ENCODE data around the gene TNFRSF21.

Gene TNFRSF21

DNA sequence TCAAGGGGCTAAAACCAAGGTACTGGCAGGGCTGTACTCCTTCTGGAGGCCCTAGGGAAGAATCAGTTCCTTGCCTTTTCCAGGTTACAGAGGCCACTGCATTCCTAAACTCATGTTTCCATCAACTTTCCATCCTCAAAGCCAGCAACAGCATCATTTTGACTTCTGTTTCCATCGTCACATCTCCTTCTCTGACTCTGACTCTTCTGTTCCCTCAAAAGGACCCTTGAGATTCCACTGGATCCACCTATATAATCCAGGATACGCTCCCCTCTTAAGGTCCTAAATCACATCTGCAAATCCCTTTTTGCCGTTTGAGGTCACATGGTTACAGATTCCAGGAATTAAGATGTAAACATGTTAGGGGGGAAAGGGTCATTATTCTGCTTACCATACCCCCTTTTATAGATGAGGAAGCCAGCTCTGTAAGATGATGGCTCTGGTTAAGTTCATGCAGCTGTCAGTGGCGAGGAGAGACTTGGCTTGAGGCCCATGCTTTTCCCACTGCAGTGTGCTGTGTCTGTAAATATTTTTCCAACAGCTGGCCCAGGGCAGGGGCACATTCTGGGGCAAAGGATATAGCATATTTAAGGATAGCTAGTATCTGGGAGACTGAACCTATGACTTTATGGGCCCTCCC lies 114.6 kb downstream of the TNFRSF21 start:
- Histone ChIP-seq H3K4me3 (ENCODE audit: severe bottlenecking) (no peak overlapping the region), H3K27me3 (ENCODE audit: insufficient read depth, poor library complexity, severe bottlenecking) (no peaks in the 10 kb centered on the region), H3K4me1 (ENCODE audit: insufficient read depth, poor library complexity, severe bottlenecking) (peaks cover 2% of the 10 kb centered on the region), H3K36me3 (ENCODE audit: low read depth) (no peaks in the 10 kb centered on the region), H3K27ac (ENCODE audit: poor library complexity, severe bottlenecking) (no peak overlapping the region), H3K9me3 (ENCODE audit: severe bottlenecking) (no peaks in the 10 kb centered on the region)
- ATAC-seq (ENCODE audit: low read depth) (no peak), DNase-seq (ENCODE audit: low spot score) (no peak)
- no peak for TF ChIP-seq CTCF (IDR thresholded peaks at IDR 0.05; ENCODE audit: poor library complexity, severe bottlenecking)

- H3K36me3 ChIP-seq (ENCODE audit: low read depth), result no peaks in the 10 kb centered on the region
- ATAC-seq (ENCODE audit: low read depth) (peak; percentile 98), DNase-seq (ENCODE audit: low spot score) (peak; percentile 87)
- no peaks in the 10 kb centered on the region for H3K27me3 ChIP-seq (ENCODE audit: insufficient read depth, poor library complexity, severe bottlenecking)
- H3K27ac ChIP-seq (ENCODE audit: poor library complexity, severe bottlenecking), result peak overlapping the region; percentile 76
- H3K9me3 ChIP-seq (ENCODE audit: severe bottlenecking), result no peaks in the 10 kb centered on the region
- H3K4me1 ChIP-seq (ENCODE audit: insufficient read depth, poor library complexity, severe bottlenecking), result peaks cover 21% of the 10 kb centered on the region
- H3K4me3 ChIP-seq (ENCODE audit: severe bottlenecking), result no peak overlapping the region
- TF ChIP-seq CTCF (IDR thresholded peaks at IDR 0.05; ENCODE audit: poor library complexity, severe bottlenecking), result no peak
These were observed 121.1 kb downstream of the TNFRSF21 start for GRCh38 chr6:47188588-47189021.

GRCh38 chr6:47187893-47188587 lies 121.7 kb downstream of the TNFRSF21 start:
- Histone ChIP-seq H3K4me3 (ENCODE audit: severe bottlenecking) (no peak overlapping the region), H3K9me3 (ENCODE audit: severe bottlenecking) (no peaks in the 10 kb centered on the region), H3K27ac (ENCODE audit: poor library complexity, severe bottlenecking) (peak overlapping the region; percentile 76), H3K36me3 (ENCODE audit: low read depth) (no peaks in the 10 kb centered on the region), H3K4me1 (ENCODE audit: insufficient read depth, poor library complexity, severe bottlenecking) (peaks cover 21% of the 10 kb centered on the region), H3K27me3 (ENCODE audit: insufficient read depth, poor library complexity, severe bottlenecking) (no peaks in the 10 kb centered on the region)
- ATAC-seq (ENCODE audit: low read depth) (no peak), DNase-seq (ENCODE audit: low spot score) (no peak)
- TF ChIP-seq CTCF (IDR thresholded peaks at IDR 0.05; ENCODE audit: poor library complexity, severe bottlenecking), result no peak

- Histone ChIP-seq H3K4me3 (ENCODE audit: severe bottlenecking) (no peak overlapping the region), H3K27me3 (ENCODE audit: insufficient read depth, poor library complexity, severe bottlenecking) (no peaks in the 10 kb centered on the region), H3K9me3 (ENCODE audit: severe bottlenecking) (no peaks in the 10 kb centered on the region), H3K4me1 (ENCODE audit: insufficient read depth, poor library complexity, severe bottlenecking) (peaks cover 24% of the 10 kb centered on the region), H3K36me3 (ENCODE audit: low read depth) (no peaks in the 10 kb centered on the region), H3K27ac (ENCODE audit: poor library complexity, severe bottlenecking) (peak overlapping the region; percentile 76)
- DNase-seq (ENCODE audit: low spot score), result no peak
- no peak for ATAC-seq (ENCODE audit: low read depth)
- TF ChIP-seq CTCF (IDR thresholded peaks at IDR 0.05; ENCODE audit: poor library complexity, severe bottlenecking), result no peak
These were observed 122.6 kb downstream of the TNFRSF21 start for GRCh38 chr6:47187113-47187512.

Data from RWPE2 (cell line).